ENCODE measurements around the gene MEN1.
"Not testable (repeated sequence)": the region's sequence is repeated elsewhere in the genome, so short reads cannot be mapped to it uniquely, and the experiment has no call there.

The MEN1 gene

DNA sequence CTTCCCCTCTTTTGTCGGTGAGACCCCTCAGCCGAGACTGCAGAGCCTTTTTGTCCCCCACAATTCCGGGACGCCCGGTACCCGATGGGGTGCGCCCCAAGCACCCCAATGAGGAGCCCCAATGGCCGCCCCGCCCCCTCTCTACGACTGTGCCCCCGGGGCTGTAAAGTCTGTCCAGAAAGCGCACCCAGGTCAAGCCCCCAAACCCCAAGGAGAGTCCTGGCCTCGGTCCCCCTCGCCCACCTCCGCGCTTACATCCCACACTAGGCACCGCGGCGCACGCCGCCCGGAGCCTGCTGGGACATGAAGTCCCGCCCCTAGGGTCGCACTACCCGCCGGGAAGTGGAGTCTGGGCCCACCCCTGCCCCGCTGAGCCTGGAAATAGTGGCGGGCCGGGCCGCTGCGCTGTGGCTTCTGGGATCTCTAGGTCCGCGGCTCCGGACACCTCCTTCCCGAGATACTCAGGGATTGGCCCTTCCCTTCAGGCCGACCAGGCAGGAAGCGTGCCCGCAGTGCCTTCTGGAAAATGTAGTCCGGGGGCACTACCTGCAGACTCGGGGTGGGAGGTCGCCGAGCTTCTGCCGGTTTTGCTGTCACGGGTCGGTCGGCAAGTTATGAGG, at the start of gene MEN1:
Gene MEN1, minus strand, starts transcription at position 281 of the 620 bp plus-strand sequence. CDS start 442 bp downstream, outside the sequence.
- peak; percentile 98 for DNase-seq

DNA sequence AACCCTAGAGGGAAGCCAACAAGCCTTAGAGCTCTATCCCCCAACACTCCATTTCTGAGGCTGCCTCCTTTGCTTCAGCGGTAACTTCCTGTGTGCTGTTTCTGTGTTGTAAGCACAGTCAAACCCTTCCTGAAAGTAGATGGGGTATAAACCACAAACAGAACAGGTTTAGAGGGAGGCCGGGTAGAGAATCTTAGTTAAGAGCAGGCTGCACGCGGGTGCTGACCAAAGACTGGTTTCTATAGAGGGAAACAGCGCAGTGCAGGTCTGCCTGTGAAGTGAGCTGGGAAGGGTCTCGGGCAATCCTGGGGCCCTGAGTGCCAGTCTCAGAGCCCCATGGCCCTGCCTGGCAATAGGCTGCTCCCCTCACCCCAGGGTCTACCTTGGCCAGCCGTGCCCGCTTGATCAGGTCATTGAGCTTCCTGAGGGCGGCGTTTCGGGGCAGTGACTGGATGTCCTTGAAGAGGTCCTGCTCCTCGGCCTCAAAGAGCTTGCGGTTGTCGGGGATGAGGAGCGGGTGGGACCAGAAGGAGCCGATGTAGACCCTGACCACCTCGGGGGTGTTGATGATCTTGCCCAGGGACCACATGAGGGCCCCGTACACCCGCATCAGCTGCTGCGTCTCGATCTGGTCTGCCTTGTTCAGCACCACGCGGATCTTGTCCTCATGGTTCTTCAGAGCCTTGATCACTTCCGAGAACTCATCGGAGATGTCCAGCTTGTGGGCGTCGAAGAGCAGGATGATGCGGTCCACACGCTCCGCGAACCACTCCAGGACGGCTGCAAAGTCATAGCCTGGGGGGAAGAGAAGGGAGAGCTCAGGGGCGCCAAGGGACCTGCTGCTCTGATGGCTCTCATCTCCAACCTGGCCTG, 49.4 kb upstream of the MEN1 start:
- no peak for DNase-seq

DNA sequence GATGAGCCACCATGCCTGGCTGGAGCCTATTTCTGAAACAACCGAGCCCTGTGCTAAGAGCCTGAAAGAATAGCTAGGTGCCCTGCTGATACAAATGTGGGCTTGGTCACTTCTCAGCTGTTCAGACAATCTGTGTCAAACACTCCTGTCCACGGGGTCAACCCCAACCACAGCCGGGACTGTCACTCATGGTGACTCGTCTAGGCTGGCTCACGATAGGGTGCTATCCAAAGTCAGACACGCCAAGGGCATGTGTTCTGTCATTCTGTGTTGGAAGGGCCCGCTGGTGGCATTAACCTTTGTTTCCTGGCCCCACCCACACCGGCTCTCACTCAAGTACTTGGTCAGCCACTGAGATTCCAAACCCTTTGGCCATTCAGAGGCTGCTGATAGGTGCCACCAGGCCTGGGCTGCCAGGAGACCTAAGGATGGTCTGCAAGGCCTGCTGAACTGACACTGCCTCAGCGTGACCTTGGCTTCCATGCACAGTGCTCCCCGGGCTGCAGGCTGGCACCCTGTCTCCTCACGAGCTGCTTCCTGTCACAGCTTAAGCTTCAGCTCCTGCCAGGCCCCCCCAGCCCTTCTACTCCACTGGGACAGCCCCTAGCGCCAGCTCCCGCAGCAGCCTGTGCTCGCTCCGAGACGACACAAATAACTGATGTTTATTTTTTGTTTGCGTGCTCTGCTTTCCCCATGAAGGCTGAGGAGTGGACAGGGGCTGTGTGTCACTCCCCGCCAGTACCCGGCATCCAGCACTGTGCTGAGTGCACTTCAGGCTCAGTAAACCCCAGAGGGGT, 48.3 kb upstream of the MEN1 start:
- no peak for DNase-seq

DNA sequence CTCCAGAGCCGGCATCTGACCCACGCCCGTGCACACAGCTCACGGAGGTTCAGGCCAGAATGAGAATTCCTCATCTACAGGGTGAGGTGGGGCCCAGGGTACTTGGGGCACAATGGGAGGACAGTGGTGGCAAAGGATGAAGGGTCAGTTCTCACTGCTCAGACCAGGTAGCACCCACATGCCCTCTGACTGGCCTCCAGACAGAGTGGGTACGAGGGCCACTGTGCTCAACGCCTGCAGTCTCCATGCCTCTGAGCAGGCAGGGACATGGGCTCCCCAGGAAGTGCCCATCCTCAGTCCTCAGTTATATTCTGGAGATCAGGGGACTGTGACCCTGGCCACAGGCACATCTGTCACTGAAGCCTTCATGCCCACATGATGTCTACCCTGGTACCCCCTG, 47.1 kb upstream of the MEN1 start:
- no peak for DNase-seq

DNA sequence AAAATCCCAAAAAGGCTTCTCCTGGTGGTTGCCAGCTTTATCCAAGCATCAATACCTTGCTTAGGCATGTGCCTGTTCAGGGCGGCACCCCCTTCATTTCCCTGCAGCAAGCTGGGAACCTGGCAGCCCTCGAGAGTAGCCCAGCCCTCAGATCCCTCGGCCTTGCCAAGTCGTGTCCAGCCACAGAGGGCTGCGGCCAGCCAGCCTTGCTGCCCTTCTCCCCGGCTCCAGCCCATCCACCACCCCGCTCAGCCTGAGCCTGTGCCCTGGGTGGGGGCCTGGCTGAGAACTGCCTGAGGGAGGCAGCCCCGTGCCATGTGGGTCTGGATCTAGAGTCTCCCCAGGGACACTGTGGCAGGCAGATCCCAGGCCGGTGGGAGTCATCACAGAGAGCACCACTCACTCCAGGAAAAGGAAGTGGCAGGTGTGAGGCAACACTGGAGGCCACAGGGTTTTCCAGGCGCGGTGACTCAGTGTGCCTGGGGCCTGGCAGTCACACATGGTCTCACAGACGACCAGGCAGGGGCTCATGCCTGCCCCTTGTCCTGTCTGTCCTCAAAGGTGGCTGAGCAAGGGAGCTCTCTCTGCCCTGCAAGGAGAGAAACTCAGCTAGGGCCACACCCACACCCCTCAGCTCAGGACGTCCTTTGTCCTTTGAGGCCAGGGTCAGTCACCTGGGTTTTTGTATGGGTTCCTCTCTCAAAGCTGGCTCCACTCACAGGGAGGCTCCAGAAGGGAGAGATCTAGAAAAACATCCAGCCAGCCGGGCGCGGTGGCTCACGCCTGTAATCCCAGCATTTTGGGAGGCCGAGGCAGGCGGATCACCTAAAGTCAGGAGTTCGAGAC, 46.3 kb upstream of the MEN1 start:
- no peak for DNase-seq

DNA sequence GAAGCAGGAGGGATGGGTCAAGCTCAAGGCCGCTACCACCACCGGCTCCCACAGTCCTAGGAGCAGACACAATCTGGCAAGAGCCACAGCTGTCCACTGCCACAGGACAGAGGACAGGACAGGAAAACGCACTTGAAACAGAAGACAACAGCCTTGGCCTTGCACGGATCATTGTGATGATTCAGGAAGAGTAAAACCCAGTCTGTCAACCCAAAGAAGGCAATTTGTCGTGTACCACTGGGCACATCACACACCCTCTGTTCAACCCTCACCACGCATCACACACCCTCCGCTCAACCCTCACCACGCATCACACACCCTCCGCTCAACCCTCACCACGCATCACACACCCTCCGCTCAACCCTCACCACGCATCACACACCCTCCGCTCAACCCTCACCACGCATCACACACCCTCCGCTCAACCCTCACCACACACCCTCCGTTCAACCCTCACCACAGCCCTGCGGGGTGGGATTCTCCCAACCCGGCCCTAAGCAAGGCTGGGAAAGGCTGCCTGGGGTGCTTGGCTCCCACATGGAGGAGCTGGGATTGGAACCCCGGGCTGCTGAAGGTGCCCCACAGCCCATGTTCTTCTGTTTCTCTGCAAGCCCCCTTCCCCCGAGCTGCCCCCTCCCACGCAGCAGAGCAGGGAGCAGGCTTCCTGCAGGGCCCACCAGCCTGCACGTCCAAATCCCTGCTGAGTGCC, 45.4 kb upstream of the MEN1 start:
- no peak for DNase-seq

DNA sequence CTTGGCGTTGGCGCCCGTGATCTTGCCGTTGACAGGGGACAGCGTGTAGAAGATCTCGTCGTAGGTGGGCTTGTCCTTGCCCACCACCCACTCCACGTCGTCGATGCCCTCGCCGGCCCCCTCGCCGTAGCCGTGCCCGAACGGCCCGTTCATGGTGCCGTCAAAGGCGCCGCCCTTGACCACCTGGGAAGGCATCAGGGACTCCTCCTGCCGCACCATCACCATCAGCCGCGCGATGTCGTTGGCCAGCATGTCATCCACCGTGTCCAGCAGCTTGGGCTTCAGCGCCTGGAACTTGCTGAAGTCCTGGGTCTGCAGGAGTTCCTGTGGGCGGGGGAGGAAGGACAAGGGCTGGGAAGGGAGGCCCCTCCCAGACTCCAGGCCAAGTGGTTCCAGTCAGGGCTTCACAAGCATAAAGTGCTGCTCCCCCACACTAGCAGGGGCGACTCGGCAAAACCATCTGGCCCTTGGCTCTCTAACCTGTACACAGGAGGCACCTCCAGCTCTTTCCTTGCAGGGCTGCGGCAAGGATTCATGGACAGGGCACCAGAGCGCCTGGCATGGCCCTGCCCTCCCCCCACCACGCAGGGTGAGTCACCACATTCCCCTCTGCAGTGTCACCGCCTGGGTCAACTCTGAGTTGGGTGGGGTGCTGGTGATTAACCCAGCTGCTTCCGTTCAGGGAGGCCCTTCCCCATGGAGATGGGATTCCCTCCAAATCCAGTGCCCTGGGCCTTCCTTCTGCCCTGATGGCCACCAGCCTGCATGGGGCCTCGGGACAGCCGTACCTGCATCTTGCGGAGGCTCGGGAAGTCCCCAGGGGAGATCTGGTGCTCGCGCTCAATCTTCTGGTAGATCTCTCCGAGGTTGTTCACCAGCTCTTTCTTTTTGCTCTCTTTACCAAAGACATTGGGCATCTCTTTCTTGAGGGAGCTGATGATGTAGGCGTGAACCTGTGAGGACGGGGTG, 44.5 kb upstream of the MEN1 start:
- no peak for DNase-seq

DNA sequence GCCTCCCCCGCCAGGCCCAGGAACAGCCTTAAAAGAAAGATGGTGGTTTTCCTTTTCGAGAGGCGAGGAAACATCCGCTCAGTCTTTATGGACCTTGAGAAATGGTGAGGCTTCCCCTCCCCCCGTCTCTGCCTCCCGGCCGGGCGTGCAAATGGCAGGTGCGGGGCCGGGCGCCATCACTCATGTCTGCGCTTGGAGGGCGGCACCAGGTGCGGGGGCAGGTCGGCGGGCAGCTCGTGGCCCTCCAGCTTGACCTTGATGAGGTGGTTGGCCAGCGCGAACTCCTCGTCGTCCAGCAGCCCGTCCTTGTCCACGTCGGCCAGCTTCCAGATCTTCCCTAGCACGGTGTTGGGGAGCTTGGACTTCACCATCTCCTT, 43.8 kb upstream of the MEN1 start:
- no peak for DNase-seq

DNA sequence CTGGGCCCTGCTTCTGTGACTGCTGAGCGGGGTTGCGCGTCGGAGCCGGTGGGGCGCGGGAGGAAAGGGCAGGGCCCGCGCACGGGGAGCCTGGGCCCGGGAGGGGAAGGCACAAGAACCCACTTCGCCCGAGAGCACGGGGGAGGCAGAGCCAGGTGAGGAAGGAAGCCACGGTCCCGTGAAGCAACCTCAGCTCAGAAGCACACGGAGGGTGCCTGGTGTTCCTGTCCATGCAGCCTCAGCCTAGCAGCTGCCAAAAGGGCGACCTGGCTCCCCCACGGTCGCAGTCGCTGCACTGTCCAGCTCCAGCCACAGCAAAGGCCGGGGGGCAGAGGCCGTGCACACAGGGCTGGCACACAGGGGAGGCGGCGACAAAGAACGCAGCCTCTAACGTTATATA, 43.4 kb upstream of the MEN1 start:
- DNase-seq, result no peak

DNA sequence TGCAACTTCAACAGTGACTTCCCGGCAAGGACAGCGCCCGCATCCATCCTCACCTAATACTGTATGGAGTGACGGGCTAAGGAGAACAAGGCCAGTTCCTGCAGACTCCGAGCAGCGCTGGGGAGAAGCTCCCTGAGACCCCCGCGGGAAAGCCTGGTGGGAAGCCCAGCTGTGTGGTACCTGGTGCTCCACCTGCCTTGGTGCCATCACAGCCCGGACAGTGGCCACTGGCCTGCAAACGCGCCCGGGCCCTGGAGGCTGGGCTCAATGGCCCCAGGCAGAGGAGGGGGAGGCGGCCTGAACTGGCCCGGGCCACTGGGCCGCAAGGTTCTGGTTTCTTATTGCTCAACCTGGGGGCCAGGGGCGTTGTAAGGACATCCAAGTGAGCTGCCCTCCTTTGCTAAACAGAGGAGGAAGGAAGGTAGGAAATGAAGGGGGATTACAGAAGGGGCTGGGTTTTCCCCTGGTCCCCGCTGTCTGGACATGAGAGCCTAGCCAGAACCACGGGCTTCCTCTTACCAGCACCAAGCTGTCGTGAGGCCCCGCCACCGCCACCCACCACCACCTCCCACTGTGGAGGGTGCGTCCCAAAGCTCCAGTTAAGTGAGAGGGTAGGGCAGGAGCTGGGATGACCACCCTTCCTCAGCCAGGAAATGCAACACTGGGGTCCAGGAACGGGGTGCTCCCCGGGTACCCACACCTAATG, 42.6 kb upstream of the MEN1 start:
- DNase-seq, result no peak

DNA sequence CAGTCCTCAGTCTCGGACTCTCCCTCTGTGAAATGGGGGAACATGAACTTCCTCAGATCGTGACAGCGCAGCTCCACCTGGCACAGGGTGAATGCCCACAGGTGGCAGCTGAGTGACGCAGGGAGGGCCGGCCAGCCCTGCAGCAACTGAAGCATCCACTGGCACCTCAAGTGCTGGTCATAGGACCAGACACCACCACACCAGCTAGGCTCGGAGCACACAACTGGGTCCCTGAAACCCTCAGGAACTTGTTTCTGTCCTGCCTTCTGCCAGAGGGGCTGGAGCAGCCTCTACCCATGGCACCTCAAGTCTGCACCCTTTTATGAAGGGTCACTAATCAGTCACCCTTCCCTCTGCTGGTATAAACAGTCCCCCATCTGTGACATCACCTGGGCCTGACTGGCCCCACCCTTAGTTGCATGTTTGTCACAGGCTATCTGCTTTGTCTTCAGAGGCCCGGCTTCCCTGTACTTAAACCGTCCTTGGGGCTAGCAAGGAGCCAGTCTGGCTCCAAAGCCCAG, 41.5 kb upstream of the MEN1 start:
- DNase-seq, result no peak

DNA sequence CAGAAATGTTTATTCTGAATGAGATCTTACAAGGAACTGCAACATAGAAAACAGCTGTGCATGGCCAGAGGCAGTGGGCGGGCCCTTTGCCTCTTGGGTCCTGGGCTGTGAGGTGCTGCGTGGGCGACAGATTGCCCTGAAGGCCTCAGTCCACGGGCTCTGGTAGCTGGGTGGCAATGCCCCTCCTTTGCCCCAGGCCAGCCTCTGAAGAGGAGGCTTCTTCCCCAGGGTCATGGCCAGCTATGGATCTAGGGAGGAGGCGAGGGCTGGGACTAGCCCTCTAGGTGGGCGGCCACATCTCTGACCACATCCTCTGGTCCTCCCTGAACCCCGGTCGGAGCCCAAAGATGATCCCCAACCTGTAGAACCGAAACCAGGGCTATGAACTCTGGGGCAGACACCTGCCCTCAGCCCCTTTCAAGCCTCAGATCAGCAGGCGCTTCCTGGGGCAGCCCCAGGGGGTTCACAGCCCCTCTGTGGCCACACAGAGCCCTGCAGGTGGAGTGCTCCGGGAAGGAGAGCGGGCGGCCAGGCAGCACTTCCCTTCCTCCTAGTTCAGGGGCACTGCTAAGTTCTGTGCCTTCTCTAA, 40.7 kb upstream of the MEN1 start:
- DNase-seq, result no peak

DNA sequence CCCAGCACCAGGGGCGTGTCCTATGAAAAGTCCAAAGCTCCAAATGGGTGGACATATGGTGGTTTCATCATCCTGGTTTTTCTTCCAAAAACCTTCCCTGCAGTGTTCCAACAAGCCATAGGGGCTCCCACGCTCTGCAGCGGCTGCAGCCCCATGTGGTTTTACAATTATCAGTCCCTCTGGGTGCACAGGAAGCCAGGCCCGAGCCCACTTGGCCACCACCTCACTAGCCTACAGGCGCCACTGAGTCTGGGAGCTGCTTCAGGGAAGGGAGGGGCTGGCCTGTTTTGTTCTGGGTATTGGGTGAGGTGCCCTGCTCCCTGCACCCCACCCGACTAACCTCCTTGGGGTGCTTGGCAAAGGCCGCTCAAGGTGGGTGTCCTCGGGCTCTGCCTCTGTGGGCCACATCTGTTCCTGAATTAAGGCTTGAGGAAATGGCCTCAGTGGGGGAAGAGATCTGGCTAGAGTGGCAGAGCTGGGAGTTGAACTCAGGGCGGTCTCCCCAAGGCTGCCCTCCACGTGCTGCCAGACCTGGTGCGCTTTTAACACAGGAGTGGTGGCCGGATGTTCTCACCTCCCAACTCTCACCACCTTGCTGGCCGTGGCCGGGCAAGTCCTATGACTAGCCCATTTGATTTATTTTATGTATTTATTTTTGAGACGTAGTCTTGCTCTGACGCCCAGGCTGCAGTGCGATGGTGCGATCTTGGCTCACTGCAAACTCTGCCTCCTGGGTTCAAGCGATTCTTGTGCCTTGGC, 39.4 kb upstream of the MEN1 start:
- DNase-seq, result no peak

DNA sequence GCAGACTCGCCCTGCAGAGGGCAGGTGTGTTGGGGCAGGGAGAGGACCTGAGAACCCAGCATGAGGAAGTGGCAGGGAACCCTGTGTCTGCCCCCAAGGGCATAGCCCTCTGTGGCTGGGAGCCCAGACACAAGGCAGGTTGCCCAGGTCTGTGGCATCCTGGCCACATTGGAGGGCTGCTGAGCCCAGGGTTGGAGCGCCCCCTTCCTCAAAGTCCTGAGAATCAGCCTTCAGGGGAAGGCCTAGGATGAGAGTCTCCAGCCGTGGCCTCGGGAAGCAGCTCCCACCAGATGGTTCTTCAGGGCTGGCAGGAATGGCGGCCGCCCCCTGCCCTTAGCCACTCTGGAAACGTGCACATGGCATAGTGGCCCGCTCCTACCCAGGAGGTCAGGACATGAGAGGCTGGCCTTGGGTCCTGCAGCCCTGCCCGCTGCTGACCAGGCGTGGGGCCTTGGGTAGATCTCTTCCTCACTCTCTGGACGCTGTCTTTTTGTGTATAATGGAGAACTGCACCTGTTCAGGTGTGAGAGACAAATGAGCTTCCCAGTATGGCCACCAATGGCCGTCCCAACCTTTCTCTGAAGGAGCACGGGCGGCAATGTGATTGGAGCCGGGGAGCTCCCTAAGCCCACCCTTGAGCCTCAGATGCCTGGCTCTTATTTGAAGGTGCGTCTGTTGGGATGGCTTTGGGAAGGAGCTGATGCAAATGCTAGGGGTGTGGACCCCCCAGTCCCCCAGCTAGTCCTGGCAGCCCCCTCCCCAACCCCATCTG, 38.7 kb upstream of the MEN1 start:
- no peak for DNase-seq

DNA sequence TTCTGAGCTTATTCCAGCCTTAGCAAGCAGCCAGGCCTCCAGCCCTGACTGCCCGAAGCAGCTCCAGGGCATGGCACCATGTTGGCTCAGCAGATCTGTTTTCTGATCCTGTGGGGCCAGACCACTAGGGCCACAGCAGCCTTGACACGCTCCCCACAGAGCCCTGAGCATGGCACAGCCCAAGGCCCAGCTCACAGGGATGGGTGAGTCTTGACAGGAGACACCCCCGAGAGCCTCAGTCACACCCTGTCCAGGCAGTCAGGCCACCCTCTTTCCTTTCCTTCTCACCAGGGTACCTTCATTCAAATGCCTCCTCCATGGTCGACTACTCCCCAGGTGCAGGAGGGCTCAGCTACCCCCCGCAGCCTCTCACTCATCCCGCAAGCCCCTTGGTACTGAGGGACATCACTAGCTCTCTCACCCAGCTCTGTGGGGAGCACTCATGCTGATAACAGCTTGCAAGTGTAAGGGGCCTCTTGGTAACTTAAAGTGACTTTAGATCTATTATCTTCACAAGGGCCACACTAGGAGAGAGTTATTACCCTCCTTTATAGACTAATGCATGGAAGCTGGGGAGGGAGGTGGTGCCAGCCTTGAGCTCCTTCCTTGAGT, 38.0 kb upstream of the MEN1 start:
- DNase-seq, result no peak

DNA sequence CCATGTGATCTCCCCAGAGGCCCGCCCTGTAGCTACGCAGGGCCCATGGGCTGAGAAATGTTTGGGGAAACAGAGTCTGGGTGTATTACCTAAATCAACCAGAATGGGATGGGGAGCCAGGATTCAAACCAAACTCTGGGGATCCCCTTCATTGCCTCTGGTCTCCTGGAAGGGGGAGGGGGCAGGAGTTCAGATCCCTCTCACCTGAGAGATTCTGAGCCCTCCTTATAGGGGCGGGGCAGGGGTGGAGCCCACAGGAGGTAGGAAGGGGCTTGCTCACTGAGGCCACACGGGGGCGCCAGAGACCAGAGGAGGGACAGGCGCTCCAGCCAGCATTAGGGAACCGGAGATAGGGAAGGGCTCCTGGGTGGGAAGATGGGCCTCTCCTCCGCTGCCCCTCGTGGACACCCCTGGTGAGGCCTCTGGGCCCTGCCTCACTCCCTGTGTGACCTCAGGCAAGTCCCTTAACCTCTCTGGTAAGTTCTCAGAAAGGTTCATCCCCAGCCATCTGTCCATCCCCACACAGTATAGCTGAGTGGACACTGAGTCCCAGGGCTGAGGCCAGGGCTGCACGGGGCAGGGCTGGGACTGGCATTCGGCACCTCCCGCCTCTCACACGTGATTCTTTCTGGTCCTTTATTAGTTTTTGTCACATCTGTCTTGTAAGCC, 36.8 kb upstream of the MEN1 start:
- DNase-seq, result peak; percentile 97

DNA sequence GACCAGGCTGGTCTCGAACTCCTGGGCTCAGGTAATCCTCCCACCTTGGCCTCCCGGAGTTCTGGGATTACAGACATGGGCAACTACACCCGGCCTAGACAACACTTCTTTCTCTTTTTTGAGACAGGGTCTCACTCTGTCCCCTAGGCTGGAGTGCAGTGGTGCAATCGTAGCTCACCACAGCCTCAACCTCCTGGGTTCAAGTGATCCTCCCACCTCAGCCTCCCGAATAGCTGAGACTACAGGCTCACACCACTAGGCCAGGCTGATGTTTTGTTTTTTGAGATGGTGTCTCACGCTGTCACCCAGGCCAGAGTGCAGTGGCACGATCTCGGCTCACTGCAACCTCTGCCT, 35.4 kb upstream of the MEN1 start:
- not testable (repeated sequence) for DNase-seq

Measured in eye (tissue), 1 donor.